HG03565 (cell line): Measurements from ENCODE around the gene ELMO2.
A peak's percentile ranks its signal among the peaks of the same experiment; 100 is the strongest.

Experiments
- ATAC-seq: cut with Tn5 transposase; IDR thresholded peaks from one replicate; pipeline ENCODE4 v1.9.1; 2021; ENCODE audit warnings: mild to moderate bottlenecking, moderate library complexity; ENCODE audit not compliant: unreplicated experiment

The ELMO2 gene

DNA sequence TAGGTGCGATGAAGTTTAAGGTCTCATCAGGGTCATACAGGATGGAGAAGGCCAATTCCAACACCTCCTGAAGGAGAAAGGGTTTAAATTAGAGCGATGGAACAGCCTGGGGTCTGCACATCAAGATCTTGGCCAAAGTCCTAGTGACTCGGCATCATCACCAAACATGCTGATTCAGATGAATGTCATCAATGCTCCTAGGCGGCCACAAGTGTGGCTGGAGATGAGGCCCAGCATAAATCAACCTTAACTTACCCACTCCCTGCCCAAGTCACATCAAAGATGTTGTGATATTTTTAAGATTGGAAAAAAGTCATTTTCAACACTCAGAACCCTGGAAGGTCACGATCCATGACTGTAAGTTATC, 37.5 kb downstream of the ELMO2 start:
- no peak for ATAC-seq

DNA sequence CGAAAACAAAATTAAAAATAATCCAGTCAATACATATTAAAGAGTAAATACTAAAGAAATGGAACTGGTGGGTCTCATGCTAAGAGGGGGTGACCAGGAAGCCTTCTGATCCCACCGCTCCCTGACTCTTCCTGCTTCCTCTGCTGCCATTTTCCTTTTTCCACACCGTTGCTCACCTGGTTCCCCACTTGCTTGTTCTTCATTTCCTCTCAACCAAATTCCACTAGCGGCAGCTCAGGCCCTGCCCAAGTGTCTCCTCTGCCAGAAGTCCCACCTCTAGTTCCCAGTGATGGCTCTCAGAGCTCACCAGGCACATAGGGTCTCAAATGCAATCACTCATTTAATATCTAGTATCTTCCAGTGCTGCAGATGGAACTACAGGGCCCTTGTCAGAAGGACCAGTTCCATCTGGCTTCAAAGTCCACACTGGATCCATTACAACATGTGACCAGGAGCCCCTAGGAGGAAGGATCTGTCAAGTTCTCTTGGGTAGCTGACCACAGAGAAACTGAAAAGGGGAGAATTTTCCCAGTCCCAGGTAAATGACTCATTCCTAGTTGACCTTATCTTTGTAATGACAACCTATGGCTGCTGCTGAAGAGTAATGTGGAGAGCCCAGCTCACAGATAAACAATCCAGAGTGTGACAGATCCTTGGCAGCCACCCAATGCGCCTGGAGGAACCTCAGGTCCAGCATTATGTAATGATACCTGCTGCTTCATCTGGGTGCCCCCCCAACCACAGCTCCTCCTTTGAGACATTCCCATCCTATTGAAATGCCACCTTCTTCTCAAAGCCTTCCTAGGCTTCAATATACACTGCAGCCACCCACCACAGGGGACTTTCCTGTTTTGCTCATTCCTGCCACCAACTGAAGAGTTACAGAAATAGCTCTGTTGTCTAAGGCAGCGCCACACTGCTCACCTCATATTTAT, 38.2 kb downstream of the ELMO2 start:
- ATAC-seq, result no peak

DNA sequence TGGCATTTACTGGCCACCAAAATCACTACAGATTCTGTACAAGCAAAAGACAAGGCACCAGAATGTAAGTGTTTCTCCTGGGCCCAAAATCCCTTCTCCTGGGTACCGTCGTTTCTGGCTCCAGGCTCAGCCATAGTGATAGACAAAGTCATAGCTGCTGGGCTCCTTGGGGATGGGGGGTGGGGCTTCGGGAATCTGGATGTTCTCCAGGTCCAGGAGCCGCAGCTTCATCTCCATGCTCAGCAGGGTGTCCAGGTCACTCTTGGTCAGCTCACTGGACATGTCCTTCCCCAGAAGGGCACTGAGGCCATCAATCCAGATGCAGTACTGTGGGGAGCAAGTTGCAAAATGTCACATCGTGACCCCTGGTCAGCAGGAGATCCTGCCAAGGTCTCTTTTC, 39.2 kb downstream of the ELMO2 start:
- ATAC-seq, result no peak

DNA sequence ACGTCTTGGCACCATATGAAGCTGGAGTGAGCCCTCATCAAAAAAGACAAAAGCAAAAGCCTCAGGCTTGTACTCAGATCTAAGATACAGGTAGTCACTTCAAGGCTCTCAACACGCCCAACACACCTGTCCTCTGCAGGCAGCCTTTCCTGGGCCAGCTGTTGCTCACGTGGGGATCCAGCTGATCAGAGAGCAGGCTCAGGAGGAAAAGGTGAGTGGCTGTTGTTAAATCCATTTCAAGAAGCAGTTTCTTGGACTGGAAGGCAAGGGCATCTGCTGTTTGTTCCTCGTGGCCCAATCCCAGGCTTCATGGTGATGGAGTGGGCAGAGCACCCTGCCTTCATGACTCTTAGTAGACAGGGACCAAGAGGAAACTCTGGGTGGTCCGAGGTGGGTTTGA, 39.6 kb downstream of the ELMO2 start:
- no peak for ATAC-seq

DNA sequence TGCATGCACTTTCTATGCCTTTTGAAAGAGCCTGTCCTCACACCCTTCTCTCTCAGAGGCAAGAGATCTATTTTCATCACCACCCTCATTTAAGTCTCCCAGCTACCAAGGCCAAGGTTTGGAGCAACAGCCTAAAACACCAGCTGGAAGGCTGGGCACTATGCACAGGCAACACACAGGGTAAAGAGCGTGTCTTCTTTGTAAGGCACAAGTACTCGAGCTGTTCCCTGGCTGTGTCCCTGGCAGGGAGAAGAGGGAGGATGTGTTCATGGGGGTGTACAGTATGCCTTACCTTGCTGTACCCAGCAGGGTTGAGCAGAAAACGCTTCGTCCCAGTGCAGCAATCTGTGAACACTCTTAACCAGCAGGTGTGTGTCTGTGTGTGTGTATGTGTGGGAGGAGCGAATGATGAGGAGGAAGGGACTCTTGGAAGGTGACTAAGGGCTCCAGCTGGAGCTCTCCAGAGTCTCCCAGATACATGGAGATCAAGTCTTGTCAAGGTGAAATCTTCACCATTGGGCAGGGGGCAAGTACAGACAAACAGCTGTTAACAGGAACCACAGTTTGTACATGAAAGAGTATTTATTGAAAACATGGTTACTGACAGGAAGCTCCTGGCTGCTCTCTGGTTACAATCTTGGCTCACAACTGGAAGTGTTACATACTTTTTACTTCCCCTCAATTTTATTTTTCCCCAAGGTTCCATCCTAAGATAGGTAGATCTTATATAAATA, 40.8 kb downstream of the ELMO2 start:
- no peak for ATAC-seq

DNA sequence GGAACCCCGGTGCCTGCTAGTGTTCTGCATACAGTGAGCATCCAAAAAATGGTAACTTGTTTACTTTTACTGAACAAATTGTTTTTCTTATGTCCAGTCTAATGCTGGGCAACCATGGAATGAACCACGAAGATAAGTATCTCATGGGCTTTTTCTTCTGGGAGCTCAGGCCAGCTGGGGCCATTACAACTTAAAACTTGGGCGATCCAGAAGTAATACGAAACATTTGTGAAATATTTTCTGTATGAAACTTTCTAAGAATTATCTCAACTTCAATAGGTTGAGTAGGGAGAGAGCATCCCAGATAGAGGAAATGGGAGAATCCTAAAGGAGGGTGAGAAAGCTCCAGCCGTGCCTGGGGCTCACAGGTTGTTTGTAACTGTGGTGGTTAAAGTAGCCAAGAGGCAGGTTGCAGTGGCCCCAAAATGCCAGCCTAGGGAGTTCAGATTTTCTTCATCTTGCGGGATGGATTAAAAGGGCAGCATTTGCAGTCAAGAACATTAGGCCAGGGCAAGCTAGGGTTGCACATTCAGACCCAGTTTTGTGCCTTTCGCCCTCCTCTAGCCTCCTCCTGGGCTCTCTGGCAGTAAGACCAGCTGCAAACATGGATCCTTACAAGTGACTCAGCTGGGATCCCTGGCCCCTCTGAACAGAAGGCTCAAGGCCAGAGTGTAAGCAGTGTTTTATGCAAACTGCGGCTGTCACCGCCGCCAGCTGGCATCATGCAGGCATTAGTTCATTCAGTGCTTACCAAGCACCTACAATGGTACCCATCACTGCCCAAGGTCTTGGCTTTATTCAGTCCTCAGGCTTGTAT, 41.5 kb downstream of the ELMO2 start:
- ATAC-seq, result no peak

DNA sequence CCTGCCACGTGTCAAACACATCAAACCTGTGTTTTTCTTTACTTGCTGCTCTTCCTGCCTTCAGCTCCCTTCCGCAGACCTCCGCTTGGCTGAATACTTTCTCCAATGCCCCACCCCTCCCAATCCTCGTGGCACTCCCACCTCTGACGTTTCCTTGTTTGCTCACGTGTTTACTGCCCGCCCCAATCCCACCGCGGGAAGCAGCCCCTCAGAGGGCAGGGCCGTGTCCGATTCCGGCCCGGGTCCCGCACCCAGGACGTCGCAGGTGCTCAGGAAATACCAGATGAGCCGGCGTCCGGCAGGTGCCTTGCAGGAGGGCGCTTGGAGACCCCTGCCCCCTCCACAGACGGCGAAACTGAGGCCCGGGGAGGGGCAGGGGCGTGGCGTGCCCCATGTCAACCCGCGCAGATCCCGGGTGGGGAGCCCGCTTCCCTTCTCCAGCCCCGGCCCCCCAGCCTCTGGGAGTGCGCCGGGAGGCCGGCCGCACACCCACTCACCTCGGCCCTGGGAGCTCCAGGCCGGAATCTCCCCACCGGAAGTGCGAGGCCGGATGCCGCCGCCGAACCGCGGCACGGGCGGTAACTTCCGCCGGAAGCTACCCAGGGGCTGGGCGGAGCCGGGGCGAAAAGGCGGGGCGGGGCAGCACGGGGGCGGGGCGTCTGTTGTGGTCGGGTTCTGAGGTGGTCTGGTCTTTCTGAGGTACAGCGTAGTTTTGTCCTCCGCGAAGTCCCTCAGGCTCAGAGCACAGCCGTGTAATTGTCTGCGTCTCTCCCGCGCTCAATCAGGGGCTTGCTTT, 42.3 kb downstream of the ELMO2 start:
- peak; percentile 44 for ATAC-seq

DNA sequence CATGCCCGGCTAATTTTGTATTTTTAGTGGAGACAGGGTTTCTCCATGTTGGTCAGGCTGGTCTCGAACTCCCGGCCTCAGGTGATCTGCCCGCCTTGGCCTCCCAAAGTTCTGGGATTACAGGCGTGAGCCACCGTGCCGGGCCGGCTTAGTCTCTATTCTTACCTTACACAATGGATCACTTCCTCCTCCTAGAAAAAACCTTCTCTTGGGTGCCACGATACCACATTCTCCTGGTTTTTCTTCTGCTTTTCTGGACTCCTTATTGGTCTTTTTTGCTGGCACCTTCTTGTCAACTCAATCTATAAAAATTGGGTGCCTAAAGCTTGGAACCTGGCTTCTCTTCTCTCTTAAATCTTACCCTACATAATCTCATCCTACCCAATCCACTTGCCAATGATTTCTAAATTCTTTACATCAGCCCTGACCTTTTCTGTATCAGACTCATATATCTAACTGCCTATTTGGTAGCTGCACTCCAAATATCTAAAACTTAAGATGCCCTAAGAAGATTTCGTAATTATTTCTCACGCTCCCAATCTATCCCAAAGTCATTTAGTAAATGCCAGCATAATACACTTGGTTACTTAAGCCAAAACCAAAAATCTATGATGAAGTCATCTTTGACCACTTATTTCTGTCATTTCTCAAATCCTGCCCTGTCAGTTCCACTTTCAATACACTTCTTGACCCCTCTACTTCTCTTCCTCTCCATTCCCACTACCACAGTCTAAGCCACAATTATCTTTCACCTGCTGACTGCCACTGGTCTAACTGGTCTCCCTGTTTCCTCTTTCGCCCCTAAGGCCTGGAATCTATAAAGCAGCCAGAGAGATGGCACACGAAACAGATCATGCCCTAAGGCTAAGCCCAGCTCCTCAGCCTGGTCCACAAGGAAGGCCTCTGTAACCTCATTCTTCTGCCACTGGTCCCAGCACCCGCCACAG, 43.2 kb downstream of the ELMO2 start:
- ATAC-seq, result peak; percentile 14

DNA sequence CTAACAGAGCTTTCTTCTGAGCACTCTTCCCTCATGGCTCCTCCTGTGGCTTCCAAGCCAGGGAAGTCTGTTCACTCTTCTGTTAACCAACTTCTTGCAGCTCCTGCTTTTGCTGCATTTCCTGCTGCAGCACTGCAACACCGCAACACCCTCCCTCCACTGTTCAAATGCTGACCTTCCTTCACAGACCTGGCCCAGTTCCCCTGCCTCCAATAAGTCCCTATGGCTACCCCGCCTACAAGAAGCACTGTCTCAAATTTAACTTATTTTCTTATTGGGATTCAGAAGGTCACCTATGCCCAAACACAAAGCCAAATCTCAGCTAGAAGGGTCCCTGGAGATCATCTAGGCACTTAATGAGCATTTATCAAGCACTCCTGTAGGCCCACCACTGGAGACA, 44.6 kb downstream of the ELMO2 start:
- no peak for ATAC-seq

DNA sequence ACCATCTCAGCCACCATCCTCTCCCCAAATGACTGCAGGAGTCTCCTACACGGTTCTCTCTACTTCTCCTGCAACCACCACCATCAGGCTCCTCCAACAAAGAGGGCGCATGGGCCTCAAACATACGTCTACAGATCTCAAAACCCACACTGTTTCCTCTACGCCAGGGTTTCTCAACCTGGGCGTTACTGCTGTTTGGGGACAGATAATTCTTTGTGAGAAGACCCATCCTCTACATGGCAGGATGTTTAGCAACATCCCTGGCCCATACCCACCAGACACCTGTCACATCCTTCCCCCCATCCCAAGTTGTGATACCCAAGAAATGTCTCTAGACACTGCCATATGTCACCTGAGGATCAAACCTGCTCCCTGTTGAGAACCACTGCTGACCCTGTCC, 45.0 kb downstream of the ELMO2 start:
- no peak for ATAC-seq

DNA sequence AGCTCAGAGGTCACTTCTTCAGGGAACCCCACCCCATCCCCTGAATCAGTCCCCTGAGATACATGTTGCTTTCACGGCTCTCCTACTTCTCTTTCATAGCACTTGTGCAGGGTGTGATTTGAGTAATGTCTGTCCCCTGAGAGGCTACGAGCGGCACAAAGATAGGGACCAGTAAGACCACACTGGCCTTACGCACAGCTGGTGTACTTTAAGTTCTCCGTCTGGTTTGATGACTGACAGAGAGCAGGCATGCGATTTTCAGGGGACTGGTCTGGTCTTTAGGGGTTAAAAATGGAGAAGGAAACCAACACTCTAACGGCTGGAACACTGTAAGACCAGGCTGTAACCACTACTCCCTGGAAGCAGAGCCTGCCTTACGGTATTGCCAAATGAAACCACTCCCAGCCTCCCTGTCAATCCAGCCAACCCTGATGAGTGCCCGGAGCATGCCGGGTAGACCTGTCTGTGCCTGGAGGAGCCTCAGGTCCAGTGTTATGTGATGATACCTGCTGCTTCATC, 47.1 kb downstream of the ELMO2 start:
- peak; percentile 40 for ATAC-seq

DNA sequence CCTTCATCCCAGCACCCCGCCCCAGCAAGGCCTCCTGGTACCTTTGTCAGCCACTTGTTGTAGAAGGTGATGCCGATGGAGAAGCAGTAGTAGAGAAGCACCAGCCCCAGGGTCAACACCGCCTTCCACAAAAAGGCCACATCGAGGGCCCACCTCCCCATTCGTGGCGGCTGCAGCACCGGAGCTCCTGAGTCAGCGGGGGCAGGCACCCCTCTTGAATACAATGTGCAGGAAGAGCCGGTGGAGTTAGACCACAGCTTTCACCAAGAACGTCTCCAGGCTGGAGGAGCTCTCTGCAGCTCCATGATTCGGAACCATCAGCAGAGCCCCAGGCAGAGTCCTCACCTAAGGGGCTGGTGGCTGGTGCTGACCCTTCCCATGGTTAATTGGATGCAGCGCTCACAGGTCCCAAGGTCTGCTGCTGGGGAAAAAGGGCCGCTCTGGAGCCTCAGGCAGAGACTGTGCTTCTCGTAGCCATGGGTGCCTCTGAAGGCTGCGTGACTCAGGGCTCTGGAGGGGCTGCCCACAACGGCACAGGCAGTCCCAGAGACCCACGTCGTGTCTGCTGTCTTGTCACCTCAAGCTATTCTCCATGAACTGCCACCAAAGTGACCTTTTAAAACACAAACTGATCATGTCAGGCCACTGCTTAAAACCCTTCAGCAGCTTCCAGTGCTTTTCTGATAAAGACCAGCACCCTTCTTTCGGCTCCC, 47.9 kb downstream of the ELMO2 start:
- ATAC-seq, result no peak

DNA sequence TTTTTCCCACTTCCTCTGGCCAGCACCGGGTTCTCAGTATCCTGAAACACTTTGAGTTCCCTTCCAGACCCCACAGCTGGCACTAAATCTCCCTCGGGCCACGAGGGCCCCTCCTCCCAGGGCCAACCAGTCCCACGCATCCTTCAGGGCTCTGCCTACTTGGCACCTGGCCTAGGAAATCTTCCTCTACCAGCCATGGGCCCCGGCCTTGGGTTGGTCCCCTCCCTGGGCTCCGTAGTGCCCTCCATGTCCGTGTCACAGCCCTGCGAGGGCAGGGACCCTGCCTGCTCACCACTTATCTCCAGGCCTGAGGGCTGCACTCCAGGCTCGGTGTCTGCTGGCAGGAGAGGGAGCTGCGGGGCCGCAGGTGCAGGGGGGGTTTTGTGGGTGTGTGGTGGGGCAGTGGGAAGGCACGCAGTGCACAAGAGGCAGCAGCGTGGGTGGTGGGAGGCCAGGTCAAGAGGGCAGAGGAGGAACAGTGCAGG, 49.3 kb downstream of the ELMO2 start:
- ATAC-seq, result no peak

DNA sequence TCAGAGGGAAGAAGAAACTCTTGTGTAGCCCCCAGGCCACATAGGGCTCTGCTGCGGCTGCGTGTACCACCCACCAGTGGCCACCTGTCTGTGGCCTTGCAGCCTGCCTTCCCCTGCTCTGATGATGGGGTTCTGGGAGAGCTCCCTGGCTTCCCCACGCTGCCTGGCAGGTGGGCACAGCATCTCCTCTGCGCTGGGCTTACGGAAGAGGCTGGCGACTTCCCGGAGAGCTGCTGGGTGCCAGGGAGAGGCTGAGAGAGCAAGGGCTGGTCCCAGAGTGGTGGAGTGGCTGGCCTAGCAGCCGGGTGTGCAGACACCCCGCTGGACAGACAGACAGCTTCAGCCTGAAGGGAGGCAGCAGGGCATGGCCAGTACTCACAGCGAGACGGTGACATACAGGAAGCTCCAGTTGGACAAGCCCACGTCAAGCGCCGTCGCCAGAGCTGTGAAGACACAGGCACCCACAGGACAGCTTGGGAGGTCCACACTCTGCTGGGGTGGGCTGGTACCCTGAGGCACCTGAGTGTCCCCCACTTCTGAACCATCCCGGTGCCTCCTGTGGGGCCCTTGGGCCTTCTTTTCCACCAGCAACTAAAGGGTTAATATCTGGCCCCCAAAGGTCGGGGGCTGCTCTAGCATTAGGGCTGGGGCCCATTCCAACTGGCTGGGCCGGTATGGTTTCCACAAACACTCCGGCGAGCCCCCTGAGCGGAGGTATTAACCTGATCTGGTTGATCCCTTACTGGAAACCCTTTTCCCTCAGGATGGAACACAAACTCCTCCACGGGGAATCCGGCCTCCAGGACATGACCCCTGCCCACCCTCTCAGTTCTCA, 50.0 kb downstream of the ELMO2 start:
- no peak for ATAC-seq

DNA sequence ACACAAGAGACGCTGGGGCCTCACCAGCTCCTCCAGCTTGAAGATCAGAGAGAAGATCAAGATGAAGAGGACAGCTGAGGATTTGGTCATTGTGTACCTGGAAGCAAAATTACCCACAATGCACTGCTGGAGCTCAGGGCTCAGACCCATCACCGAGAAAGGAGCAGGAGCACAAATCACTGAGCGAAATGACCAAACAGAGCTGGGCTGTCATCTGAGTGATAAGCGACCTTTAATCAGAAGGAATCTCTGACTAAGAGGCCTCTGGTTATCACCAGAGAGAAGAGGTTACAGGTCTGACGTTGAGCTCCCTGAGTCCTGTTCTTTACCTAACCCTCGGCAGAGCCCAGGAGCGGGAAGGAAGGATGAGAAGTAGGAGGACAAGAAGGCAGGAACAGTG, 50.6 kb downstream of the ELMO2 start:
- ATAC-seq, result no peak

DNA sequence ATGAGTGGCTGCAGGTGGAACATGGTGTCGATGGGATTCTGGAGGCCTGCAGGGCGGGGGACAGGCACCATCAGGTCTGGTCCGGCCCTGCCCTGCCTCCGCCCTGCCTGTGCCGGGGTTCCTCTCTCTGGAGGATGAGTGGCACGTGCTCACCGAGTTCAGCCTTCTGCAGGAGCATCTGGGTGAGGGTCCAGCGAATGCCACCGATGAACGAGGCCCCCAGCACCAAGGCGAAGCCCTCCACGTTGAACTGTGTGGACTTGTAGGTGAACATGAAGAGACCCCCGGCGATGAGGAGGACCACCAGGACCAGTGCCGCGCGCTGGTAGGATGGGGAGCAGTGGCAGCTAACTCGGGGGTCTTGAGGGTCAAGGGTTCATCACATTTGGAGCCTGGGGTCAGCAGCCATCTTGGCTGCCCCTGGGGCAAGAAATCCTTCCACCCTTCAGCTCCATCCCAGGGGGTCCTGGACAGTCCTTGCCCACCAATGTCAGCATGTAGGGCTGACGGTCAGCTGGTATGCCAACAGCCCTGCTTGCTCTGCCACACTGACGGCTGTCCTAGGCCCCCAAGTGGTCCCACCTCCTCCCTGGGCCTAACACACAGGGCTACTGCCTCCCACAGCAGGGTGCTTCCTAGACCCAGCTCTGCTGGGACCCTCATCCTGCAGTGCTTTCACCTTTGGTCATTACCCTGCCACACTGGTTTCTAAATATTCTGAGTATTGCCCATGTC, 51.3 kb downstream of the ELMO2 start:
- ATAC-seq, result no peak

DNA sequence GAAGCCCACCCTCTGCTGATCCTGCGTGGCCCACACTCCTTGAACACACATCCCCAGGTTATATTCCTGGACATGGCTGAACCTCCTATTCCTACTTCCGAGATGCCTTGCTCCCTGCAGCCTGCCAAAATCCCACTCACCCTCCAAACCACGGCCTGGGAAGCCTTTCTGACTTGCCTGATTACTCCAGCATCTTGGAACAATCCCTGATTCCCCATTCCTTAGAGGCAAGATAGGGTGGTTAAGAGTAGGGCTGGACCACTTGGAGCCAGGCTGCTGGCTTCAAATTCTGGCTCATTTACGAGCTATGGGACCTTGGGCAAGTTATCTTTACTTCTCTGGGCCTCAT, 52.2 kb downstream of the ELMO2 start:
- ATAC-seq, result no peak
